RPMI8226 (cell line): ENCODE measurements around the gene DNA2.
"Not testable (repeated sequence)": the region's sequence is repeated elsewhere in the genome, so short reads cannot be mapped to it uniquely, and the experiment has no call there.

ENCODE experiments used
- DNase-seq: peaks from one replicate; pipeline ENCODE4 v3.0.0-alpha.2; 2015

Gene DNA2, protein sequence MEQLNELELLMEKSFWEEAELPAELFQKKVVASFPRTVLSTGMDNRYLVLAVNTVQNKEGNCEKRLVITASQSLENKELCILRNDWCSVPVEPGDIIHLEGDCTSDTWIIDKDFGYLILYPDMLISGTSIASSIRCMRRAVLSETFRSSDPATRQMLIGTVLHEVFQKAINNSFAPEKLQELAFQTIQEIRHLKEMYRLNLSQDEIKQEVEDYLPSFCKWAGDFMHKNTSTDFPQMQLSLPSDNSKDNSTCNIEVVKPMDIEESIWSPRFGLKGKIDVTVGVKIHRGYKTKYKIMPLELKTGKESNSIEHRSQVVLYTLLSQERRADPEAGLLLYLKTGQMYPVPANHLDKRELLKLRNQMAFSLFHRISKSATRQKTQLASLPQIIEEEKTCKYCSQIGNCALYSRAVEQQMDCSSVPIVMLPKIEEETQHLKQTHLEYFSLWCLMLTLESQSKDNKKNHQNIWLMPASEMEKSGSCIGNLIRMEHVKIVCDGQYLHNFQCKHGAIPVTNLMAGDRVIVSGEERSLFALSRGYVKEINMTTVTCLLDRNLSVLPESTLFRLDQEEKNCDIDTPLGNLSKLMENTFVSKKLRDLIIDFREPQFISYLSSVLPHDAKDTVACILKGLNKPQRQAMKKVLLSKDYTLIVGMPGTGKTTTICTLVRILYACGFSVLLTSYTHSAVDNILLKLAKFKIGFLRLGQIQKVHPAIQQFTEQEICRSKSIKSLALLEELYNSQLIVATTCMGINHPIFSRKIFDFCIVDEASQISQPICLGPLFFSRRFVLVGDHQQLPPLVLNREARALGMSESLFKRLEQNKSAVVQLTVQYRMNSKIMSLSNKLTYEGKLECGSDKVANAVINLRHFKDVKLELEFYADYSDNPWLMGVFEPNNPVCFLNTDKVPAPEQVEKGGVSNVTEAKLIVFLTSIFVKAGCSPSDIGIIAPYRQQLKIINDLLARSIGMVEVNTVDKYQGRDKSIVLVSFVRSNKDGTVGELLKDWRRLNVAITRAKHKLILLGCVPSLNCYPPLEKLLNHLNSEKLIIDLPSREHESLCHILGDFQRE

GRCh38 chr10:68471586-68472408 is at the start of gene DNA2:
Gene DNA2 (minus strand): TSS chr10:68471973. CDS start chr10:68471864, 109 bp downstream.
- DNase-seq, result peak; percentile 85

DNA sequence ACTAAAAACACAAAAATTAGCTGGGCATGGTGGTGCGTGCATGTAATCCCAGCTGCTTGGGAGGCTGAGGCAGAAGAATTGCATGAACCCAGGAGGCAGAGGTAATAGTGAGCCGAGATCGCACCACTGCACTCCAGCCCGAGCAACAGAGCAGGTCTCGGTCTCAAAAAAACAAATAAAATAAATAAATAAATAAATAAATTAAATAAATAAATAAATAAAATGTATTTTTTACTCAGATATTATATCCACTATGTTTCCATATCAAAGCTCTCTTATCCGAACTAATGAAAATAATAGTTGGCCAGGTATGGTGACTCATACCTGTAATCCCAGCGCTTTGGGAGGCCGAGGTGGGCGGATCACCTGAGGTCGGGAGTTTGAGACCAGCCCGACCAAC is 46.8 kb upstream of the DNA2 start:
- not testable (repeated sequence) for DNase-seq

GRCh38 chr10:68517188-68517587 is 45.4 kb upstream of the DNA2 start:
- no peak for DNase-seq

DNA sequence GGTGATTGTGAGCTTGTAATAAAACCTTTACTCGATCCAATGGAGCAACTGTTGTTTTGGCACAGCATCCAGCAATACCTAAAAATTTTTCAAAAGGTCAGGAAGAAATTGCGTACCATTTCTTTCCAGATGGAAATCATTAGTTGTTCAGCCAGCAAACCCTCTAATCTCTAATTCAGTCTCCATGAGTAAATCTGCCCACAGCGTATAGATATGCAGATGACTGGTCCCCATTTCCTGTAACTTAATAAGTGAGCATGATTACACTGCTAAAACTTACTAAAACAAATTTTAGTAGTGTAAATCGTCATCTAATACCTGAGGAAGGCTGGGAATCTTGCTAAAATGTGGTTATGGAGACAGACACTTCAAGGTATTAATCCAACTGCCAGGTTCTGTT is 45.0 kb upstream of the DNA2 start:
- no peak for DNase-seq

GRCh38 chr10:68516216-68516615 is 44.4 kb upstream of the DNA2 start:
- not testable (repeated sequence) for DNase-seq

DNA sequence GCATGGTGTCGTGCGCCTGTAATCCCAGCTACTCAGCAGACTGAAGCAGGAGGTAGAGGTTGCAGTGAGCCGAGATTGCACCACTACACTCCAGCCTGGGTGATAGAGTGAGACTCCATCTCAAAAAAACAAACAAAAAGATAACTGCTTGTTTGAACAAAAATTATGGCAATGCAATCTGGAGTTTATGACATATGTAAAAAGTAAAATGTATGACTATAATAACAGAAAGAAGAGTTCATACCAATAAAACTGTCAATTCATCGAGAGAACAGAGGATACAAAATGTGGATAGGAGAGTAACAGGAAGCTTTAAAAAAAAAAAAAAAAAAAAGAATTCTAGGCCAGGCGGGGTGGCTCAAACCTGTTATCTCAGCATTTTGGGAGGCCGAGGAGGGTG is 36.3 kb upstream of the DNA2 start:
- no peak for DNase-seq

DNA sequence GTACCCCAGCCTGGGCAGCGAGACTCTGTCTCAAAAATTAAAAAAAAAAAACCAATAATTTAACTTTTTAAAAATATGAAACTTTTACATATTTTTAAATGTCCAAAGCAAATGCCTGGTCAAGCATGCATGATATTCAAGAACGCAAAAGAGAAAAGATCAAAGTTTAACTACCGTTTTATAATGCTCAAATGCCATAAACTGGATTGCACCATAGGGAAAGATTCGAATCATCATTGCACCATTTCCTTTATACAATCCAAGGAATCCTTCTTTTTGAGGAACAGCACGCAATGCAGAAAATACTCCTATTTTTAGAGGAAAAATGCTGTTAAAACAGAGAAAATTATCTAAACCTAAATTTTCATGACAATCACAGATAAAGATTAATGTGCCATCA is 34.6 kb upstream of the DNA2 start:
- no peak for DNase-seq

GRCh38 chr10:68502846-68503245 is 31.1 kb upstream of the DNA2 start:
- no peak for DNase-seq

- DNase-seq, result no peak
Measured at GRCh38 chr10:68501691-68502090, 29.9 kb upstream of the DNA2 start.

DNA sequence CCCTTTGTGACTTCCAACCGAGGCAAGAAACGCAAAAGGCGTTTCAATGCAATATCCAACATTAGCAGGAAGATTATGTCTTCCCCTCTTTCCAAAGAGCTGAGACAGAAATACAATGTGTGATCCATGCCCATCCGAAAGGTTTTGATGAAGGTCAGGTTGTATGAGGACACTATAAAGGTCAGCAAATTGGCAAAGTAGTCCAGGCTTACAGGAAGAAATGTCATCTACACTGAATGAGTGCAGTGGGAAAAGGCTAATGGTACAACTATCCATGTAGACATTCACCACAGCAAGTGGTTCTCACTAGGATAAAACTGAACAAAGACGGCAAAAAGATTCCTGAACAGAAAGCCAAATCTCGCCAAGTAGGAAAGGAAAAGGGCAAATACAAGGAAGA is 27.8 kb upstream of the DNA2 start:
- no peak for DNase-seq

DNA sequence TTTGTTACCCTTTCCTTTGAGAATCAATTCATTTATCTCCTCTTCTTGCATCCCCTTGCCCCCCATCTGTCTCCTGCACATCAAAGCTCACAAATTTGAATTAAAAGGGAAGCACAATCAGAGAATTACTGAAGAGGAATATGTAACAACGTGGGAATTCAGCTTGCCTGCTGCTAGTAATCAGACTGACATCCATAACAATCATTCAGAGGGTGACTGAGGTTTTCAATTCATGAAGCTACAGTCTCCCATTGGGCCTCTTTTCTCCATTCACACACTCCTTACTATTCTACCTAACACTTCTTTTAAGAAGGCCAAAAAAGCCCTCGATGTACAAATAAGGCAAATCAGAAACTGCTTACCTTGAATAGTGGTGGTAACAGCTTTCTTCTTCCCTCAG is 24.3 kb upstream of the DNA2 start:
- no peak for DNase-seq

DNA sequence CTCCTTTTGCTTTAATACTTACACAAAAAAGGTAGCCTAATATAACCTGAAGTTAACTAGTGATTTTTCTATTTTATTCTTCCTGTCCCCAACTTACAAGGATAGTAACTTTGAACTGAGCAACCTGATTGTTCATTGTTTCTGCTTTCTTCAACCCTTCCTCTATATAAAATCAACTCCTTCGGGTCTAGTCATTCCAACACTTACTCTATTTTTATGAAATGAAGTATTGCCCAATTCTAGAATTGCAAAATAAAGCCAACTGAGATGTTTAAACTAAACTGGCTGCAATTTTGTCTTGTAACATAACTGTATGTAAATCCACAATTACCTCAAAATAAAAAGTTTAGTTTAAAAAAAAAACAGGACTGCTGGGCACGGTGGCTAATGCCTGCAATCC is 20.3 kb upstream of the DNA2 start:
- no peak for DNase-seq

DNA sequence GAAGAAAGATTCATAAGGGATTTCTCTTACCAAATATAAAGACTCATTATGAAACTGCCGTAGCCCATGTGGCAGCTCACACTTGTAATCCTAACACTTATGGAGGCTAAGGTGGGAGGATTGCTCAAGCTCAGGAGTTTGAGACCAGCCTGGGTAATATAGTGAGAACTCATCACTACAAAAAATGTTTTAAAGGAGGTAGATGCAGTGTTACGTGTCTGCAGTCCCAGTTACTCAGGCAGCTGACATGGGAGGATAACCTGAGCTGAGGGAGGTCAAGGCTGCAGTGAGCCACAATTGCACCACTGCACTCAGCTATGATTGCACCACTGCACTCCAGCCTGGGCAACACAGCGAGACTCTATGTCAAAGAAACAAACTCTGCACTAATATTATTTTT is 18.1 kb upstream of the DNA2 start:
- no peak for DNase-seq

DNA sequence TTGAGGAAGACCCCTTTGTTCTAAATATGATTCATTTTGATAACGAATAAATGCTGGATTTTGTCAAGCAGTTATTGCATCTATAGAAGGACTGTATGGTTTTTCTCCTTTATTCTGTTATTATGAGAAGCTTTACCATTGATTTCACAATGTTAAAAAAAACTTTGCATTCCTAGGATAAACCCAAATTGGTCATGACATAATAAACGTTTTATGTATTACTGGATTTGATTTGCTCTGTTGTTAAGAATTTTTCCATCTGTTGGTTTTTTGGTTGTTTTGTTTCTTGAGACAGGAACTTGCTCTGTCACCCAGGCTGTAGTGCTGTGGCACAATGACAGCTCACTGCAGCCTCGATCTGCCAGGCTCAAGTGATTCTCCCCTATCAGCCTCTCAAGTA is 2.2 kb upstream of the DNA2 start:
- DNase-seq, result no peak

DNA sequence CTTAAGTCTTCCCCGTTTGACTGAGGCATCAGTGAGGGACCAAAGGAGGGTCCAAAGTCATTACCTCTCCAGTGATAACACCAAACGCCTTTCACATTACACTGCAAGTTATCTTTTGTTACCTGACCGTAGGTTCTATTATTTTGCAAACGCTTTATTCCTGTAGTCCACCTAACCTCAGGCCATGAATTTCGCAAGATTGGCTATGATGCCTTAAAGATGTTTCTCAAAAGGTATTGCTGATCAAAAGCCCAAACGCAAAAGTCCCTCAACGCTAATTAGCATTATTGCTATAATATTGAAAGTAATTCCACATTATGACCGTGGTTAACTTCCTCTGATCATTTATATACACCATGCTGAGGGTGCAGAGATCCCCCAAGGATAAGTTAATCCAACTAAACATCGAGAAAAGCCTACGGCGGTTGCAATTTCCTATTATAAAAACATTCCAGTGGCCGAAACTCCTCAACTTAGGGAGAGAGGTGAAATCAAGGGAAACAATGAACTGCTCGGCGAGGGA is 649 bp downstream of the DNA2 start:
- no peak for DNase-seq

- no peak for DNase-seq
Measured at GRCh38 chr10:68470300-68470699, 1.5 kb downstream of the DNA2 start.

- DNase-seq, result no peak
Measured at GRCh38 chr10:68469838-68470237, 1.9 kb downstream of the DNA2 start.

DNA sequence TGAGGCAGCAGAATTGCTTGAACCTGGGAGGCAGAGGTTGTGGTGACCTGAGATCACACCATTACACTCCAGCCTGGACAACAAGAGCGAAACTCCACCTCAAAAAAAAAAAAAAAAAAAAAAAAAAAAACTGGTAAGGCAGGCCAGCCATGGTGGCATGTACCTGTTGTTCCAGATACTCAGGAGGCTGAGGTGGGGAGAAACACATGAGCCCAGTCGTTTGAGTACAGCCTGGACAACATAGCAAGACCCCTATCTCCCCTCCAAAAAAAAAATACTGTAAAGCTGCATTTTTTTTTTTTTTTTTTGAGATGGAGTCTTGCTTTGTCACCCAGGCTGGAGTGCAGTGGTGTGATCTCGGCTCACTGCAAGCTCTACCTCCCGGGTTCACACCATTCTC is 7.0 kb downstream of the DNA2 start:
- not testable (repeated sequence) for DNase-seq

DNA sequence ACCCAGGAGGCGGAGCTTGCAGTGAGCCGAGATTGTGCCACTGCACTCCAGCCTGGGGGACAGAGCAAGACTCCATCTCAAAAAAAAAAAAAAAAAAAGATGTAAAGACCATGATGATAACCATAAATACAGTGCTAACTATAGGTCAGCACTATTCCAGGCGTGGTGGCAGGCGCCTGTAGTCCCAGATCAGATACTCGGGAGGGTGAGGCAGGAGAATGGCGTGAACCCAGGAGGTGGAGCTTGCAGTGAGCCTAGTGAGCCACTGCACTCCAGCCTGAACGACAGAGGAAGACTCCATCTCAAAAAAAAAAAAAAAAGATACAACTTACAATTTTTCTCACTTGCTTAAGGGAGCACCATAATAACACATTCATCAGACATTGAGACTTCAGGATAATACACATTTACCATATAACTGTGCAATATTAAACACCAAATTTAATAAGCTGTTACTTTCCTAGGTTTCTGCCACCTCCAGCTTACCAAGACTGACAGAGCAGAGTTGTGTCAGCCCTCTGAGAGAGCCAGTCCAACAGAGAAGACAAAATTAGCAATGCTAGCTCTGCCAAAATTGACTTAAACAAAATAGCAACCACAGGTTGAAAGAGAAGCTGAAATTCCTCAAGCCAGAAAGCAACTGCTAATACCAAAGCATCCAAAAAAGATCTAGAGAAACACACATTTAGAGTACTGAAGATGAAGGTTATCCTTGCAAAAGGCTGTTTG is 8.2 kb downstream of the DNA2 start:
- no peak for DNase-seq

DNA sequence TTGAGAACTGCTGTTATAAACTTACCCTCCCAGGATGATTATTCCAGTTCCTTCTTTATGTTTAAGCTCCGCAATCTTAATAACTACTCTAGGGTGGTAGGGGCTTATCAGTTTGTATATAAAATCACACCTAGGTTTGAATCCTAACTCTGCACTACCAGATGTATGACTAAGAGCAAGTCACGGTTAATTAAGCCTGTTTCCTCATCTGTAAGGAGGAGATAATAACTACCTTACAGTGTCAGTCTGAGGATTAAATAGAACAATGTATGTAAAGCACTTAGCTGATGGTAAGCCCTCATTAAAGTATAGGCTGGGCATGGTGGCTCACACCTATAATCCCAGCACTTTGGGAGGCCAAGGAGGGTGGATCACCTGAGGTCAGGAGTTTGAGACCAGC is 9.2 kb downstream of the DNA2 start:
- no peak for DNase-seq

GRCh38 chr10:68461032-68461431 is 10.7 kb downstream of the DNA2 start:
- no peak for DNase-seq

- not testable (repeated sequence) for DNase-seq
Measured at GRCh38 chr10:68449698-68450097, 22.1 kb downstream of the DNA2 start.
